Esophagus (tissue), 2 donors: ENCODE measurements around the gene MYO18B. TPM values are rescaled to one million over a fixed set of nuclear protein-coding genes. Genes with fewer than 3 reads are reported as not detected.

Experiments used
- H3K27ac ChIP-seq, 2 donors: one replicate each; pipeline ENCODE4 v1.5.1; 2013; ENCODE audit warnings: low read depth in 2 of 2, mild to moderate bottlenecking in 2 of 2, inconsistent platforms in 1 of 2, low read length in 1 of 2, moderate library complexity in 1 of 2
- H3K27me3 ChIP-seq, 2 donors: one replicate each; pipeline ENCODE4 v1.6.1; 2013; ENCODE audit warnings: low read length in 2 of 2, control low read depth in 1 of 2, mild to moderate bottlenecking in 1 of 2; ENCODE audit not compliant: insufficient read depth in 2 of 2, control insufficient read depth in 1 of 2
- H3K36me3 ChIP-seq, 2 donors: one replicate each; pipeline ENCODE4 v1.6.1; 2013; ENCODE audit warnings: low read length in 1 of 2; ENCODE audit not compliant: control insufficient read depth in 2 of 2, insufficient read depth in 2 of 2
- H3K4me1 ChIP-seq, 2 donors: one replicate each; pipeline ENCODE4 v1.6.1; 2013; ENCODE audit warnings: low read length in 1 of 2; ENCODE audit not compliant: control insufficient read depth in 2 of 2, insufficient read depth in 2 of 2
- H3K4me3 ChIP-seq, 2 donors: one replicate each; pipeline ENCODE4 v1.5.1; 2013; ENCODE audit warnings: low read length in 2 of 2, mild to moderate bottlenecking in 2 of 2, low read depth in 1 of 2, moderate library complexity in 1 of 2
- H3K9me3 ChIP-seq, 2 donors: one replicate each; pipeline ENCODE4 v1.6.1; 2013; ENCODE audit warnings: mild to moderate bottlenecking in 2 of 2, low read depth in 1 of 2, low read length in 1 of 2, moderate library complexity in 1 of 2; ENCODE audit not compliant: control insufficient read depth in 2 of 2, insufficient read depth in 1 of 2
- WGBS, 2 donors: extraction: QIAGEN DNeasy Blood & Tissue Kit; methylation state at CpG; one replicate each; pipeline ENCODE4 v1.1.7; 2013; 5-methylcytosine and 5-hydroxymethylcytosine counted together
- polyA plus RNA-seq, 2 donors: library from polyadenylated mRNA; stranded (reverse); fragments of 200-250 nt; gene quantifications; one replicate each; pipeline ENCODE4 v1.2.3, GENCODE V29; 2013
- donor health status: healthy with polysubstance abuse.
- donor health status: Bipolar disorder and iron deficiency.

Gene MYO18B
- polyA plus RNA-seq, 2 donors: 0.29 to 0.31 TPM

DNA sequence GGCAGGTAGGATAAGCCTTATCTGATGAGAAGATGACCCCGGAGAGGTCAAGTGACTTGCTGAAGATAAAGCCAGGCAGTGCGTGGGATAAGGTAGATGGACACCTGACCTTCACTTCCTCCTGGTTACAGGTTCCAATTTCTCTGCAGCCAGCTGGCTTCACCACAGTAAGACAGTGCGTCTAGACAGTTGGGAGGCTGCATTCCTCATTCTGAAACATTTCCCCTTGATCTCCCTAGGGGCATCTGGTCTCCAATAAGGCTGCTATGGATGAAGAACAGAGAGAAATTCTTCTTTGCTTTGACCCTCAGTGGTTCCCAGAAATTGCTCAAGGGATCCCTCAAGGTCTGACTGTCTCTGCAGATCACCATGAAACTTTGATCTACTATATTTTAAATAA is 211.3 kb downstream of the MYO18B start:
- Histone ChIP-seq H3K9me3 (no peaks in the 10 kb centered on the region), H3K27me3 (no peaks in the 10 kb centered on the region), H3K4me1 (no peaks in the 10 kb centered on the region), H3K27ac (no peak overlapping the region), H3K4me3 (no peak overlapping the region), H3K36me3 (no peaks in the 10 kb centered on the region)
- 54 to 64% methylated on average over 3 of the region's 3 CpGs for WGBS, 2 donors

DNA sequence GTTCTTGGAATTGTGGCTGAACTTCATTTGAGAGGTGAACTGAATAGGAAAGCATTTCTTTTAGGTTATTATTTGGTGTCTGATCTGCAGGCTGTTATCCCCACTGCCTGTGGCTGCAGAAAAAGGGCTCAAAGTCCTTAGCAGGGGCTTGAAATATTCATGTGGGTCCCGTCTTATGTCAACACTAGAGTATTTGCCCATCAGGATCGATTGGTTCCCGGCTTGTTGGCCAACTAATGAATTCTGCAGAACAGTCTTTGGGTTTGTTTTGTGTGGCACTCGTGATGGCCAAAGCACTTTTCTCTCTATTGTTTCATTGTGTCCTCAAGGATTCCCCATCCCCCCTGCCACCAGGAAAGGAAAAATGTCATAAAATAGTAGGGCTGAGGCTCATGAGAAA is 211.9 kb downstream of the MYO18B start:
- no peaks in the 10 kb centered on the region for H3K9me3 ChIP-seq
- no peaks in the 10 kb centered on the region for H3K4me1 ChIP-seq
- no peak overlapping the region for H3K4me3 ChIP-seq
- no peaks in the 10 kb centered on the region for H3K36me3 ChIP-seq
- WGBS, 2 donors: 41 to 67% methylated on average over 4 of the region's 4 CpGs
- no peaks in the 10 kb centered on the region for H3K27me3 ChIP-seq
- H3K27ac ChIP-seq: no peak overlapping the region

DNA sequence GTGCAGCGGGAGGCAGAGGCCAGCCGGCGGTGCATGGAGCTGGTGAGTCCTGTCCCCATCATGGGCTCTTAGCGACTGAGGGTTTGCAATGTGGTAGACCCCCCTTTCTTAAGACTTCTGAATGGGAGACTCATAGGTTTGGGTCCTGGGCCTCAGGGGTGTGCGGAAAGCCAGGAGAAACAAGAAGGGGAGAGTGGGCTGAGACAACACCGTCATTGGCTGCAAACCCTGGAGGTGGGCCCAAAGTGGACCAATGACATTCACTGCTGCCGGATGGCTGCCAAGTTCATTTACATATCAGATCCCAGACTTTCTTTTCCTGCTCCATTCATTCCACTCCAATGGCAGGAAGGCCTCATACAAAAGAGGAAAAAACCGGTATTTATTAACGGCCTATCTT is 213.3 kb downstream of the MYO18B start:
- Histone ChIP-seq H3K27ac (no peak overlapping the region), H3K4me1 (no peaks in the 10 kb centered on the region), H3K36me3 (no peaks in the 10 kb centered on the region), H3K27me3 (no peaks in the 10 kb centered on the region), H3K4me3 (no peak overlapping the region), H3K9me3 (no peaks in the 10 kb centered on the region)
- 91 to 95% methylated on average over 9 of the region's 9 CpGs for WGBS, 2 donors

DNA sequence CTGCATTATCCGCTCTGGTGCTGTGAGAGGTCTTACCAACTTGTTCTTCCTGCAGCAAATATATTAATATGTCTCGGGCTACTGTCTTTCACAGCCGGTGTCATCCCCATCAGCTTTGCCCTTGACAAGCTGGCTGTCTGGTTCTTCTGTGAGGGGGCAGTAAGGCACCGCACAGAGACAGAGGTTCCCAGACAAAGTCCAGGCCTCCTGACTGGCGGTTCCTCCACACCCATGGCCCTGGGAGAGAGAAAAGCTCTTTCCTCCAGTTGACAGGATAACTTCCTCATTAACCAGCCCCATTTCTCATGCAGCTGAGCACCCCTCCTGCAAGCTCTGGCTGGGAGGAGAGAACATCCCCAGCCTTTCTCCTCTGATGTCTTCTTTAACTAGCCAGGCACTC is 214.8 kb downstream of the MYO18B start:
- H3K9me3 ChIP-seq: no peaks in the 10 kb centered on the region
- H3K36me3 ChIP-seq: no peaks in the 10 kb centered on the region
- no peaks in the 10 kb centered on the region for H3K27me3 ChIP-seq
- no peak overlapping the region for H3K4me3 ChIP-seq
- H3K4me1 ChIP-seq: no peaks in the 10 kb centered on the region
- WGBS, 2 donors: 80 to 84% methylated on average over 5 of the region's 5 CpGs
- H3K27ac ChIP-seq: no peak overlapping the region

DNA sequence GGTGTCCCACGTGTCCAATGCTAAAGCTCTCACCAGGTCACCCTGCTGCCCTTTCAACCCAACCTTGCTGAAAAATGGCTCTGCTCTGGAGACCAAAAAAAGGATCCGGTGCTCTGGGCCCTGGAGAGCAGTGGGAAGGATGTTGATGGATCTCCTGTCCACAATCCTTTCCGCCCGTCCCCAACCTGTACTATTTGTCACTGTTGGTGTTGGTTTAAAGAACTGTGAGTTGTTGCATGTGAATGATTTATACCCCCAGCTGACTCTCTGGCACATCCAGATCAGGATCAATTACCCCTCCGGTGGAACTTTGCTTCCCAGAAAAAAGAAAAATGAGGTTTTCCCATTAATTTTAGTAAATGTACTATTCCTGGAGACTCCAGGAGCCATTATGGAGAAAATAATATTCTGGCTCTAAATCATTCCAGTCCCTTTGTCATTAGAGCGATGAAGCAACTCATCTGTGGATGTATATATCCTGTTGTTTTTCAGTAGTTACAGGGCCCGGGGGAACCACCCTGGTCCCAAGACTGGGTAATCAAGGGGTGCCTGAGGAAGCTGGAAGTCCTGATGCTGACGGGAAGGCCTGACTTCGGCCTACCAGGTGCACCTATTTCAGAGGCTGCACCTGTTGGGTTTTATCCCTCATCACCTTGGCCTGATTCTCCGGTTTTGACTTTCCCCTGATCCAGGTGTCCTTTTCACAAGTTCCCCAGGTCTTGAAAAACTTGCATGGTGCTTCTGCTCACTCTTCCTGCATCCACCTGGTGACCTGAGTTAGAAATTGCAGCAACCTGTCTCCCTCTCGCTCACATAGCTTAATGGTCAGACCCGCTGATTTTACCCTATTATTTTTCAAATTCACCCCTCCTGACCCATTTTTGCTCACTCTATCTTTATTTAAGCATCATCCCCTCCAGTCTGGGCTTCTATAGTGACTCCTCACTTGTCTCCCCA is 218.1 kb downstream of the MYO18B start:
- Histone ChIP-seq H3K4me1 (no peaks in the 10 kb centered on the region), H3K9me3 (peaks cover 0 to 4% of the 10 kb centered on the region in 2 donors), H3K36me3 (no peaks in the 10 kb centered on the region), H3K4me3 (no peak overlapping the region), H3K27ac (no peak overlapping the region), H3K27me3 (no peaks in the 10 kb centered on the region)
- WGBS, 2 donors: 69 to 76% methylated on average over 12 of the region's 12 CpGs

DNA sequence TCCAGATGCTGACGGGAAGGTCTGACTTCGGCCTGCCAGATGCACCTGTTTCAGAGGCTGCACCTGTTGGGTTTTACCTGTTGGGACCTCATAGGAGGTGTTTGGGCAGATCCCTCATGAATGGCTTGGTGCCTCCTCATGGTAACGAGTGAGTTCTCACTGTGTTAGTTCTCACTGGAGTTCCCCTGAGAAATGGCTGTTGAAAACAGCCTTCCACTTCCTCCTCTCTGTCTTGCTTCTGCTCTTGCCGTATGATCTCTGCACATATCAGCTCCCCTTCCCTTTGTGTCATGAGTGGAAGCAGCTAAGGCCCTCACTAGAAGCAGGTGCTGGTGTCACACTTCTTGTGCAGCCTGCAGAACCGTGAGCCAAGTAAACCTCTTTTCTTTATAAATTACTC is 219.7 kb downstream of the MYO18B start:
- Histone ChIP-seq H3K27me3 (no peaks in the 10 kb centered on the region), H3K4me3 (no peak overlapping the region), H3K36me3 (no peaks in the 10 kb centered on the region), H3K4me1 (no peaks in the 10 kb centered on the region), H3K9me3 (peaks cover 0 to 4% of the 10 kb centered on the region in 2 donors), H3K27ac (no peak overlapping the region)
- 76 to 81% methylated on average over 5 of the region's 5 CpGs for WGBS, 2 donors

DNA sequence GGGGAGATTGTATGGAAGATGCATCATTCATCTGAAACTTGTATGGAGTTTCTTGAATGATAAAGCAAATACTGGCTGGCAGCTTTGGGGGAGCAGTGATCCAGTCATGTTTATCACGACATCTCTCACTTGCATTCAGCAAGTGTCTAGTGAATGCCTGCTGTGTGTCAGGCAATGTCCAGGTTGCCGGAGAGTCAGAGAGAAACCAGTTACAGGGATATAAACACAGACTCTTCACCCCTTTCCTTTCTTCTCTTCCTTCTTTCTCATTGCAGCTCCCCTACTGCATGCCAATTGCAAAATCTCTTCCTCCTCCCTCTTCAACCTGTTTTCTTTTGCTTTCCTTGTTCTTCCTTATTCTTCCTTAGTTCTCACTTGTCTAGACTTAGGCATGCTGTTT is 220.7 kb downstream of the MYO18B start:
- Histone ChIP-seq H3K9me3 (peaks cover 0 to 4% of the 10 kb centered on the region in 2 donors), H3K27me3 (no peaks in the 10 kb centered on the region), H3K4me3 (no peak overlapping the region), H3K36me3 (no peaks in the 10 kb centered on the region), H3K27ac (no peak overlapping the region), H3K4me1 (no peaks in the 10 kb centered on the region)
- WGBS, 2 donors: 89 to 90% methylated on average over 2 of the region's 2 CpGs

DNA sequence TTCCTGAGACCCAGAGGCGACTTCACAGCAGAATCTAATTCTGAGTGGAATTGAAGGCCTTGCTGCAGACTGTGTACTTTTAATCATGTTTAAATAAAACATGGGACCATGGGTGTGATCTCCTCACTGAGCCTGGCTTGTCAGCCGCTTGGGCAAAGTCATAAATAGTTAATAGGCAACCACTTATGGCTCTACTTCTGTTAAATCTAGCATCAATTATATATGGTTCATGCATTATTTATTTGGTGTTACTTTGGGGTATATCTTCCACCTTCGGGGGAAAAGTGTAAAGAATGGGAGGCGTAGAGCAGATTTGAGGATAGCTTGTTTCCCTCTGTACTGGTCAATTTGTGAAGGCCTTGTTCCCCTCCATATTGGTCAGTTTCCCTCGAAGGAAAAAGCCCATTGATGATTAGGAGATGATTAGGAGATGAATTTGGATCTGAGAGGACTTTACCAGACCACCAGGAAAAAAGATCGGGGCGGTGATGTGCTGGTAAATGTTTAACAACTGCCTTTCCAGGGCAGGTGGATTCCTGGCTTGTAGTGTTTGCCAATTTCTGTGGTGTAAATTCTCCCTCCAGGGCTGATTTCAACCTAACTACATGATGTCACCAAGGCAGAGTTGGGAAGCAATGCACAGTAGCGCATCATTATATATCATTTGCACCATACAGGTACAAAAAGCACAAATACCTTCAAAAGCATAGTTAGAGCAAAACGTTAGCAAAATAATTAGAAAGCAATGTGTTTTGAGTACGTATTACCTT is 223.2 kb downstream of the MYO18B start:
- 87% methylated on average over 10 of the region's 10 CpGs for WGBS, 2 donors
- Histone ChIP-seq H3K27me3 (no peaks in the 10 kb centered on the region), H3K4me3 (no peak overlapping the region), H3K27ac (no peak overlapping the region), H3K9me3 (peaks cover 0 to 4% of the 10 kb centered on the region in 2 donors), H3K36me3 (no peaks in the 10 kb centered on the region), H3K4me1 (no peaks in the 10 kb centered on the region)

DNA sequence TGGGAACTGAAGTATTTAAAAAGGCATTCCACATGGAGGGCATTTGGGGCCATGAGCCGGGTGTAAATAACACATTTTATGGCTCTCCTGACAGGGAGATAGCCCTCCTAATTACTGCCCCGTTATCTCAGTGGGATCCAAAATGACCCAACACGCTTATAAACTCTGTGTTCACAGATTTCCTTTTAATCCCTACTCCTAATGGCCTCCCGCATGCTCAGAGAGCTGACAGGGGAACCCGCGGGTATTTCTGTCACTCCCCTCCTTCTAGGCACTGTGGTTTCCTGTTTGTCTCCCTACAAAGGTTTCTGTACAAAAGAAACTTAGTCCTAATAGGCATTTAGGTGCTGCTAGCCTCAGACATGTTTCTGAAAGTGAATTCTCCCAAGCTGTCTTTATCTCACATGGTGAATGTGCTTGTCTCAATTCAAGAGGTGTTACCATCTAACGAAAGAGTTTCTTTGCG is 224.5 kb downstream of the MYO18B start:
- Histone ChIP-seq H3K4me1 (no peaks in the 10 kb centered on the region), H3K36me3 (no peaks in the 10 kb centered on the region), H3K9me3 (peaks cover 0 to 4% of the 10 kb centered on the region in 2 donors), H3K27ac (no peak overlapping the region), H3K4me3 (no peak overlapping the region), H3K27me3 (no peaks in the 10 kb centered on the region)
- 21 to 27% methylated on average over 8 of the region's 8 CpGs for WGBS, 2 donors
